ENCODE measurements around the gene TP53I13. TPM values are rescaled to one million over a fixed set of nuclear protein-coding genes. Genes with fewer than 3 reads are reported as not detected.
A peak's percentile ranks its signal among the peaks of the same experiment; 100 is the strongest.

TP53I13 gene
- total RNA-seq, 6 experiments from 2014 or later, result 16.8 to 52.4 (median 38.4) TPM

- peak overlapping the region in 2 of 3 donors; percentile 6 to 31 for H3K4me3 ChIP-seq
- DNase-seq, result peak in 1 of 3 donors; percentile 53
- 20% methylated on average over 4 of the region's 85 CpGs for WGBS (ENCODE audit: insufficient coverage, low coverage, low lambda C conversion rate, missing lambda C conversion rate)
- peaks cover 0 to 16% of the 10 kb centered on the region in 2 donors for H3K27me3 ChIP-seq
- peaks cover 0 to 34% (median 14%) of the 10 kb centered on the region in 4 donors for H3K4me1 ChIP-seq
- no peaks in the 10 kb centered on the region for H3K9me3 ChIP-seq
- H3K27ac ChIP-seq, result no peak overlapping the region
- intact Hi-C loops (cut with DNase I), result no loop called here
- ATAC-seq, result no peak
- H3K36me3 ChIP-seq, result no peaks in the 10 kb centered on the region
- TF ChIP-seq POLR2A (IDR thresholded peaks at IDR 0.05), result no peak
- TF ChIP-seq CTCF (IDR thresholded peaks at IDR 0.05), result no peak
Observed at GRCh38 chr17:29612404-29613280, 44.1 kb downstream of the TP53I13 start.

- Histone ChIP-seq H3K9me3 (no peaks in the 10 kb centered on the region), H3K4me3 (peak overlapping the region; percentile 6 to 31 (median 7)), H3K4me1 (peaks cover 0 to 40% (median 17%) of the 10 kb centered on the region in 4 donors), H3K27ac (no peak overlapping the region), H3K27me3 (peaks cover 0 to 16% of the 10 kb centered on the region in 2 donors), H3K36me3 (no peaks in the 10 kb centered on the region)
- intact Hi-C loops (cut with DNase I), result no loop called here
- ATAC-seq (peak; percentile 56 to 71 (median 64)), DNase-seq (peak; percentile 89 to 93 (median 92))
- no CpG with 5 or more reads among the region's 50 CpGs for WGBS (ENCODE audit: insufficient coverage, low coverage, low lambda C conversion rate, missing lambda C conversion rate)
- TF ChIP-seq CTCF (IDR thresholded peaks at IDR 0.05) (peak; percentile 79 to 94 (median 82)), POLR2A (IDR thresholded peaks at IDR 0.05) (no peak)
Observed at GRCh38 chr17:29613352-29613837, 44.9 kb downstream of the TP53I13 start.

- TF ChIP-seq CTCF (IDR thresholded peaks at IDR 0.05), result no peak
- TF ChIP-seq POLR2A (IDR thresholded peaks at IDR 0.05), result no peak
- WGBS (ENCODE audit: insufficient coverage, low coverage, low lambda C conversion rate, missing lambda C conversion rate), result 22% methylated on average over 8 of the region's 13 CpGs
- Histone ChIP-seq H3K27ac (no peak overlapping the region), H3K4me1 (peaks cover 0 to 40% (median 17%) of the 10 kb centered on the region in 4 donors), H3K27me3 (peaks cover 0 to 16% of the 10 kb centered on the region in 2 donors), H3K9me3 (no peaks in the 10 kb centered on the region), H3K4me3 (peak overlapping the region in 2 of 3 donors; percentile 7 to 31), H3K36me3 (no peaks in the 10 kb centered on the region)
- ATAC-seq (no peak), DNase-seq (peak in 1 of 3 donors; percentile 49)
- intact Hi-C loops (cut with DNase I), result no loop called here
Observed at GRCh38 chr17:29613856-29614255, 45.4 kb downstream of the TP53I13 start.

- intact Hi-C loops (cut with DNase I), result no loop called here
- H3K27ac ChIP-seq, result no peak overlapping the region
- H3K36me3 ChIP-seq, result no peaks in the 10 kb centered on the region
- DNase-seq, result peak in 1 of 3 donors; percentile 51
- no peak for ATAC-seq
- H3K9me3 ChIP-seq, result no peaks in the 10 kb centered on the region
- no peak overlapping the region for H3K4me3 ChIP-seq
- peaks cover 0 to 16% of the 10 kb centered on the region in 2 donors for H3K27me3 ChIP-seq
- TF ChIP-seq POLR2A (IDR thresholded peaks at IDR 0.05) (no peak), CTCF (IDR thresholded peaks at IDR 0.05) (no peak)
- WGBS (ENCODE audit: insufficient coverage, low coverage, low lambda C conversion rate, missing lambda C conversion rate), result 10% methylated on average over 6 of the region's 16 CpGs
- peaks cover 0 to 40% (median 17%) of the 10 kb centered on the region in 4 donors for H3K4me1 ChIP-seq
Observed at GRCh38 chr17:29614349-29615047, 46.0 kb downstream of the TP53I13 start.

All from right lobe of liver (tissue), 6 donors.